HepG2 (cell line): ENCODE results near the gene MAP3K2. TPM values are rescaled to one million over a fixed set of nuclear protein-coding genes. Genes with fewer than 3 reads are reported as not detected.

Experiments
- ATF6 ChIP-seq: sonication (generic); formaldehyde crosslinking; conservative IDR thresholded peaks from 2 replicates; pipeline ENCODE4 v1.4.0; 2020; ENCODE audit warnings: missing genetic modification reagents
- DMTF1 ChIP-seq: sonication (generic); formaldehyde crosslinking; IDR thresholded peaks from 2 replicates; pipeline ENCODE4 v1.4.0; 2020; ENCODE audit warnings: mild to moderate bottlenecking, missing genetic modification reagents
- EEA1 ChIP-seq: sonication (generic); formaldehyde crosslinking; IDR thresholded peaks from 2 replicates; pipeline ENCODE4 v1.5.1; 2020; ENCODE audit warnings: mild to moderate bottlenecking, missing genetic modification reagents, borderline replicate concordance
- GATAD2A ChIP-seq: IDR thresholded peaks from 2 replicates; pipeline ENCODE4 v1.6.1; 2016
- NAIF1 ChIP-seq: sonication (generic); formaldehyde crosslinking; IDR thresholded peaks from 2 replicates; pipeline ENCODE4 v1.5.0; 2020; ENCODE audit warnings: mild to moderate bottlenecking, missing genetic modification reagents, borderline replicate concordance
- NCOA2 ChIP-seq: sonication (generic); formaldehyde crosslinking; IDR thresholded peaks from 2 replicates; pipeline ENCODE4 v1.8.0; 2022; ENCODE audit warnings: inconsistent platforms
- REST ChIP-seq, 2 experiments: IDR thresholded peaks; 2 replicates each; pipeline ENCODE4 v1.6.1; 2011 to 2012; ENCODE audit warnings: low read length in 2 of 2, borderline replicate concordance in 1 of 2, low read depth in 1 of 2, mild to moderate bottlenecking in 1 of 2, moderate library complexity in 1 of 2
- THAP8 ChIP-seq: sonication (generic); formaldehyde crosslinking; IDR thresholded peaks from 2 replicates; pipeline ENCODE4 v1.5.1; 2020; ENCODE audit warnings: missing genetic modification reagents, mild to moderate bottlenecking, borderline replicate concordance
- TMF1 ChIP-seq: sonication (generic); formaldehyde crosslinking; IDR thresholded peaks from 2 replicates; pipeline ENCODE4 v1.8.1; 2022; ENCODE audit warnings: low read depth, missing genetic modification reagents
- ZFY ChIP-seq: sonication (generic); formaldehyde crosslinking; IDR thresholded peaks from 2 replicates; pipeline ENCODE4 v1.4.0; 2020; ENCODE audit warnings: missing genetic modification reagents
- ZNF138 ChIP-seq: sonication (generic); formaldehyde crosslinking; IDR thresholded peaks from 2 replicates; pipeline ENCODE4 v1.5.0; 2020; ENCODE audit warnings: mild to moderate bottlenecking, low read depth, missing genetic modification reagents
- ZNF597 ChIP-seq: sonication (generic); formaldehyde crosslinking; IDR thresholded peaks from 2 replicates; pipeline ENCODE4 v1.5.0; 2020; ENCODE audit warnings: missing genetic modification reagents
- ZNF605 ChIP-seq: sonication (generic); formaldehyde crosslinking; IDR thresholded peaks from 2 replicates; pipeline ENCODE4 v1.8.0; 2022; ENCODE audit warnings: mild to moderate bottlenecking, missing genetic modification reagents
- ZNF614 ChIP-seq: IDR thresholded peaks from 2 replicates; pipeline ENCODE4 v1.6.1; 2018; ENCODE audit warnings: missing biosample characterization, missing genetic modification reagents, inconsistent platforms, borderline replicate concordance
- ZSCAN21 ChIP-seq: sonication (generic); formaldehyde crosslinking; IDR thresholded peaks from 2 replicates; pipeline ENCODE4 v1.8.0; 2022; ENCODE audit warnings: mild to moderate bottlenecking, missing genetic modification reagents, moderate library complexity, borderline replicate concordance
- ZSCAN31 ChIP-seq: sonication (generic); formaldehyde crosslinking; IDR thresholded peaks from 2 replicates; pipeline ENCODE4 v1.5.0; 2020; ENCODE audit warnings: low read depth, mild to moderate bottlenecking, missing genetic modification reagents
- polyA plus RNA-seq, 8 experiments: library from polyadenylated mRNA; depleted of rRNA in 3 of 8; stranded (reverse) in 7 of 8; unstranded in 1 of 8; fragments of >200 nt; fragmentation: Illumina TruSeq in 4 of 8; extraction: Trizol in 4 of 8; gene quantifications; 2 replicates each; pipeline versions ENCODE4 v1.2.1 to v1.2.3, GENCODE V29; 2011 to 2016; ENCODE audit warnings: low read depth in 4 of 8, missing spikeins in 1 of 8, mixed read lengths in 1 of 8; ENCODE audit not compliant: insufficient read depth in 1 of 8
- total RNA-seq, 5 experiments: library from RNA; depleted of rRNA; stranded (reverse); fragments of >200 nt; fragmentation: Illumina TruSeq; extraction: Trizol; gene quantifications; 2 replicates each; pipeline ENCODE4 v1.2.3, GENCODE V29; 2016; ENCODE audit warnings: low read depth in 1 of 5

Gene MAP3K2
- total and polyA plus RNA-seq, 2 of the 13 experiments (the other 11 are each of a cell fraction or from before 2014, with no cell fraction given) = 12.2 to 37.2 TPM

GRCh38 chr2:127387655-127388422, at the start of gene MAP3K2 (continued):
- TF ChIP-seq THAP8 (no peak), REST (IDR thresholded peaks at IDR 0.05; ENCODE audit: borderline replicate concordance in 1 of 2, low read depth in 1 of 2, low read length in 2 of 2) (peak in 1 of 2 experiments; percentile 41; a peak in 1 of 4 replicates), TMF1 (CRISPR knock-in tag) (peak; percentile 55; the same call in 1 of the 2 replicates), DMTF1 (no peak), NCOA2 (CRISPR knock-in tag) (peak; percentile 11; the same call in 1 of the 2 replicates), ZNF597 (no peak), ZSCAN31 (CRISPR knock-in tag) (peak; percentile 18; the same call in 1 of the 2 replicates), NAIF1 (CRISPR knock-in tag) (0 out of 2 replicates have a peak, but pooled peaks have one; percentile 18), ZFY (CRISPR knock-in tag) (peak; percentile 95), ZNF614 (CRISPR knock-in tag) (no peak; the same call in 1 of the 2 replicates), ZNF605 (peak; percentile 89), ZSCAN21 (CRISPR knock-in tag) (no peak; the same call in 1 of the 2 replicates), EEA1 (CRISPR knock-in tag) (peak; percentile 64; the same call in 1 of the 2 replicates), ZNF138 (CRISPR knock-in tag) (peak; percentile 64; the same call in 1 of the 2 replicates), GATAD2A (CRISPR knock-in tag) (peak; percentile 65), ATF6 (CRISPR knock-in tag) (no peak)
